GM18861 (cell line): Measurements from ENCODE around the gene KIF7.

Experiments used
- ATAC-seq: cut with Tn5 transposase; IDR thresholded peaks from one replicate; pipeline ENCODE4 v1.9.1; 2021; ENCODE audit not compliant: unreplicated experiment

The KIF7 gene

DNA sequence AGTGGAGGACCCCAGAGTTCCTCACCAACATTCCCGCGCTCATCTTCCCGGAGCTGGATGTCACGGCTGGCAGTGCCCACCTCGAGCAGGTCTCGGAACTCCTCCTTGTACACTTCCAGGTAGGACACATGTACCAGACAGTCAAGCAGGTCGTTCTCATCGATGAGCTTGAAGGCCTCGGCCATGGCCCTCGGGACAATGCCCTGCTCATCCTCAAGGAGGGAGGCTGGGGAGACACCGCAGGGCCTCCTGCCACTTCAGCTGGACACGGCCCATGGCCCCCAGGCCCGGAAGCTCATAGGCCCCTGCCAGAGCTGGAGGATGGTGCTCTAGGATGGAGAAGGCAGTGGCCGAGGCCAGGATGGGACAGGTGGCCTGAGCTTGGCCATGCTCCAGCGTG, 5.6 kb downstream of the KIF7 start:
- no peak for ATAC-seq

GRCh38 chr15:89649013-89649625, 6.1 kb downstream of the KIF7 start:
- no peak for ATAC-seq

- no peak for ATAC-seq
Measured at GRCh38 chr15:89648106-89649012, 6.9 kb downstream of the KIF7 start.

GRCh38 chr15:89647191-89647851, 7.9 kb downstream of the KIF7 start:
- no peak for ATAC-seq

GRCh38 chr15:89646416-89647141, 8.7 kb downstream of the KIF7 start:
- no peak for ATAC-seq

GRCh38 chr15:89645680-89646079, 9.6 kb downstream of the KIF7 start:
- ATAC-seq, result no peak

DNA sequence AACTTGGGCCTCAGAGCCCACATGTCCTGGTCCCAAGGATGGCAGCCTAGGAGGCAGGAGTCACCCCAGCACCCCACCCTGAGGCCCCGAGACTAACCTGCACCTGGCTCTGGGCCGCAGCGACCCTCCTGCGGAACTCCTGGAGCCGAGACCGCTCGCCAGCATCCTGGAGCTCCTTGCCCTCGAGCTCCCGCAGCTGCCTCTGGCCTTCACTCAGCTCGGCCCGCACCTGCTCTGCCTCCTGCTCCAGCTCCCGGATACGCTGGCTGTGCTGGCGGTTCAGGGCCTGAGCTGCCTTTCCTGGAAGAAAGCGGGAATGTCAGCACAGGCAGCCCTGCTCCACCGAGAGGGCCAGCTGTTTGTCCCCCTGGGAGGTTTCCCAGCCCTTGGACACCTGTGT, 13.2 kb downstream of the KIF7 start:
- no peak for ATAC-seq

GRCh38 chr15:89641053-89641452, 14.2 kb downstream of the KIF7 start:
- no peak for ATAC-seq

- ATAC-seq, result no peak
Measured at GRCh38 chr15:89640245-89640644, 15.0 kb downstream of the KIF7 start.

- ATAC-seq, result no peak
Measured at GRCh38 chr15:89633585-89633984, 21.7 kb downstream of the KIF7 start.

GRCh38 chr15:89632563-89633430, 22.5 kb downstream of the KIF7 start:
- ATAC-seq, result no peak

DNA sequence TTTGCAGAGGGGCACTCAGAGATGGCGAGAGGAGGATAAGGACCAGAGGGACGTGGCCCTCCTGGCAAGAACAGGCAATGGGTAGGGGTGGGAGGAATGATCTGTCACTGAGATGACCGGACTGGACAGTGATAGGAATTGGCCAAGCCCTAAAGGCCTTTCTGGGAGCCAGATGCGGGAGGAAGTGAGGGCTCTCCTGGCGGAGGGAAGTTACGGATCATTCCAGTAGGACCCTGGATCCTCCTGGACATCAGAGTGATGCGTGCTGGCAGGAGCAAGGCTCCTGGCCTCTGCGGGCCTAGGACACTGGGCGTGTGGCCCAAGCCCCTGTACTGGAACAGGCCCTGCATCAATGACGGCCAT, 23.4 kb downstream of the KIF7 start:
- ATAC-seq, result no peak

DNA sequence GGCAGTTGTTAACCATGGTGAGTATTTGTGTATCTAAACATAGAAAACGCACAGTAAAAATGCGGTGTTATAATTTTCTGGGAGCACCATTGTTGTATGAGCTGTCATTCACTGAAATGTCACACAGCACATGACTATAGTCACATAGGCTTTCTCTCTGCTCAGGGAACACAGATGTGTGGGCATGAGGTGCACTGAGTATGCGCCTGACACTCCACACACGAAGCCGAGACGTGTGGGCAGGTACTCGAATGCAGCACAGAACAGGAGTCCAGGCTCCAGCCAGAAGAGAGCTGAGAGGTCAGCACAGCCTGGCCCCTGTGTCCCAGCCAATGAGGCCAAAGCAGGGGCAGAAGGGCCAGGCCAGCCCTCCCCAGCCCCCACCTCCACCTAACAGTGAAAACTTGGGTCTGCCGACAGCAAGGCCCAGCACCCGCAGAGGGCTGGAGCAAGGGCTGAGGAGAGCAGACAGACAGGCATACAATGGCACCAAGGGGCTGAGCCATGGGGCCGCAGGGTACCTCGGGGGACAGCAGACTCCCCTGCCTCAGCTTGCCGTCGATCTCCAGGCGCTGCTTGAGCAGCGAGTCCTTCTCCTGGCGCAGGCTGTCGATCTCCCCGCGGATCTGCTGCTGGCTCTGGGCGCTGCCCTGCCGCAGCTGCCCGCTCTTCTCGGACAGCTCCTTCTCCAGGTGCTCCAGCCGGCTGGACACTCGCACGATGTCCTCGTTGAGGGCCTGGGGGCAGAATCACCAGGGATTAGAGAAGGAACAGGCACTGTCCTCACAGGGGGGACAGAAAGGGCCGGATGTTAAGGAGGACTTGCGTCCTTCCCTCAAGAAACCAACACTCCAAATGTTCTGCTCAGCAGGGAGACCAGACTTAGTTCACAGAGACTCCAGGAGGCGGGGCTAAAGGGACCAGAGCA, 24.0 kb downstream of the KIF7 start:
- no peak for ATAC-seq

DNA sequence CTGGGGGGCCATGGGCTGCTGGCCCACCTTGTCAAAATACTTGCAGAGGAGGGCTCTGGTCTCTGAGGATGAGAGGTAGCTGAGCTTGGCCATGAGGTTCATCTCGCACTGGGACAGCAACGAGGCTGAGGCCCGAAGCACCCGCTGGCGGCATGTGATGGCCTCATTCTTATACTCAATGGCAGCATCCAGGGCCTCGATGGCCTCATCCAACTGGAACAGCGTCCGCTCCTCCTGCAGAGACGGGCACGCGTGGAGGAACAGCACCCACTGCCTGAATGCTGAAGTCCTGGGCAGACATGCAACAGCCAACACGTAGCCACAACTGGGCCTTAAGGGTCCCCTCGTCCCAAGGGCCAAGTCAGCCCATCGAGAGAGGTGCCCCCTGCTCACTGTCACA, 25.0 kb downstream of the KIF7 start:
- ATAC-seq, result no peak

DNA sequence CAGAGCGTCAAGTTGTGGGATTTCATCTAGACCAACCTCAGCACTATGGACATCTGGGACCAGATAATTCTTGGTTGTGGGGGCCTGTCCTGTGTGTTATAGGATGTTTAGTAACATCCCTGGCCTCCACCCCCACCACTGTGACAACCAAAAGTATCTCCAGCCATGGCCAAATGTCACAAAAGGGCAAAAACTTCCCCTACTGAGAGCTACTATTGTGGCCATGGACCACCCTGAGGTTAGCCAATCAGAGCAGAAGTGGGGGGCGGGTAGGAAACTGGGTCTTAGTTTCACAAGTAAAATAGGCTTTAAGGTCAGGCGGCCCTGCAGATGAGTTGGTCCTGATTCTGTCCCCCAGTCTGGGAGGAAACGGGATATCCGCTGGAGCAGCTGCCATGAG, 25.4 kb downstream of the KIF7 start:
- no peak for ATAC-seq

DNA sequence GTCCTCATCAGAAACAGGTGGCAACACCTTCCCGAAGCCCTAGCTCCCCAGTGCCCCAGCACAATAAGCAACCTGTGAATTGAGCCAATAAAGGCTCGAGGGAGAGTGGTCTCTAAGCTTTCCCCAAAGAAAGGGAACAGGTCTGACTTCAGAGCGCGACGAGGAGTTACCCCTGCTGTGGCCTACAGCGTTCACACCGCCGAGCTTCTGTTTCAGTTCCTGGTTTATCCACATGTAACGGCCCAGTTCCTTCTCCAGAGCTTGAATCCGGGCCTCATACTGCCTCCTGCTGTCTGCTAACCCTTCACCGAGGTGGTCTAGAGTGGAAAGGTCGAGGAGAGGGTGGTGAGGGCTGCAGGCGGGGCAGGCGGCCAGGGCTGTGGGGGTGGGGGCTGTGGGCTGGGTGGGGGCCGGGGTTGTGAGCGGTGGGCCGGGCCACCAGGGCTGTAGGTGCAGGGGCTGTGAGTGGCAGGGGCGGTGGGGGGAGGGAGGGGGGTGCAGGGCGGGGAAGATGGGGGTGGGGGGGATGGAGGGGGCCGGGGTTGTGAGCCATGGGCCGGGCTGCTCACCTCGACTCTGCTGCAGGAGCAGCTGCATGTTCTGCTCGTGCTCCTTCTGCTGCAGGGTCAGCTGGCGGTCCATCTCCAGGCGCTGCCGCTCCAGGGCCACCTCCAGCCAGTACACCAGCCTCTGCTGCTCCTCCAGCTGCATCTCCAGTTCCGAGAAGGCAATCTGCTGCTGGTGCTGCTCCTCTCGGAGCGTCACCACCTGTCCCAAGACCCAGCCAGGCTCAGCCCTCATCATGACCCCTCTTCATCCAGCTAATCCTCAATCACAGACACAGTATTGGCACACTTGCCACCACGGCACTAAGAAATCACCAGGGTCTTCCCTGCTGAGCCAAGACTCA, 26.2 kb downstream of the KIF7 start:
- ATAC-seq, result no peak

GRCh38 chr15:89628301-89628700, 27.0 kb downstream of the KIF7 start:
- ATAC-seq, result no peak

- ATAC-seq, result no peak
Measured at GRCh38 chr15:89627256-89627970, 27.9 kb downstream of the KIF7 start.
